Measurements from ENCODE around the gene ZBTB7C.

The ZBTB7C gene

GRCh38 chr18:48151421-48152065 lies 257.6 kb downstream of the ZBTB7C start:
- no peak for TF ChIP-seq CTCF (conservative IDR thresholded peaks at IDR 0.05; ENCODE audit: low read depth, low read length)

GRCh38 chr18:48149020-48149685 lies 260.0 kb downstream of the ZBTB7C start:
- H3K4me3 ChIP-seq (ENCODE audit: low read length) = no peak overlapping the region
- DNase-seq (ENCODE audit: low read depth) = no peak
- TF ChIP-seq CTCF (conservative IDR thresholded peaks at IDR 0.05; ENCODE audit: low read depth, low read length) = no peak

More at GRCh38 chr18:48151421-48152065, 257.6 kb downstream of the ZBTB7C start:
- no peak for DNase-seq (ENCODE audit: low read depth)
- no peak overlapping the region for H3K4me3 ChIP-seq (ENCODE audit: low read length)

GRCh38 chr18:48142994-48143393 lies 266.2 kb downstream of the ZBTB7C start:
- TF ChIP-seq CTCF (conservative IDR thresholded peaks at IDR 0.05; ENCODE audit: low read depth, low read length) = no peak
- no peak overlapping the region for H3K4me3 ChIP-seq (ENCODE audit: low read length)
- no peak for DNase-seq (ENCODE audit: low read depth)

GRCh38 chr18:48142353-48142752 lies 266.8 kb downstream of the ZBTB7C start:
- no peak overlapping the region for H3K4me3 ChIP-seq (ENCODE audit: low read length)
- no peak for DNase-seq (ENCODE audit: low read depth)
- TF ChIP-seq CTCF (conservative IDR thresholded peaks at IDR 0.05; ENCODE audit: low read depth, low read length) = no peak

- no peak for DNase-seq (ENCODE audit: low read depth)
- no peak for TF ChIP-seq CTCF (conservative IDR thresholded peaks at IDR 0.05; ENCODE audit: low read depth, low read length)
- H3K4me3 ChIP-seq (ENCODE audit: low read length) = no peak overlapping the region
Observed at GRCh38 chr18:48140731-48141130, 268.5 kb downstream of the ZBTB7C start.

GRCh38 chr18:48139431-48140347 lies 269.5 kb downstream of the ZBTB7C start:
- TF ChIP-seq CTCF (conservative IDR thresholded peaks at IDR 0.05; ENCODE audit: low read depth, low read length) = no peak
- H3K4me3 ChIP-seq (ENCODE audit: low read length) = no peak overlapping the region
- DNase-seq (ENCODE audit: low read depth) = no peak
